SU-DHL-6 (cell line): Measurements from ENCODE around the gene SIAH2.

Source experiments
- H2AFZ ChIP-seq: fragments of 200-600 bp; sonication (generic); 2 replicates; pipeline ENCODE4 v1.6.1; 2014; ENCODE audit warnings: low read depth, mild to moderate bottlenecking, moderate library complexity, mixed read lengths, antibody characterized with exemption, low read length; ENCODE audit not compliant: severe bottlenecking
- H3F3A ChIP-seq: fragments of 200-600 bp; shearing (Covaris generic); 2 replicates; pipeline ENCODE4 v1.6.0; 2016; ENCODE audit warnings: antibody characterized with exemption, mild to moderate bottlenecking; ENCODE audit not compliant: insufficient read depth
- H3K27ac ChIP-seq: fragments of 200-600 bp; sonication (generic); 2 replicates; pipeline ENCODE4 v1.5.1; 2016; ENCODE audit warnings: low read depth, mild to moderate bottlenecking, low read length, moderate library complexity, mixed read lengths
- H3K27me3 ChIP-seq: fragments of 200-600 bp; sonication (generic), shearing (Covaris generic); 2 replicates; pipeline ENCODE4 v1.6.0; 2014; ENCODE audit warnings: mild to moderate bottlenecking, low read length
- H3K36me3 ChIP-seq: fragments of 200-600 bp; sonication (generic); 2 replicates; pipeline ENCODE4 v1.6.1; 2014; ENCODE audit warnings: mild to moderate bottlenecking, low read length, mixed read lengths
- H3K4me2 ChIP-seq: fragments of 300-600, 200-600 bp; shearing (Covaris generic), sonication (generic); 2 replicates; pipeline ENCODE4 v1.6.0; 2014; ENCODE audit warnings: low read length, low read depth, mild to moderate bottlenecking; ENCODE audit not compliant: poor library complexity, severe bottlenecking
- H3K4me3 ChIP-seq: fragments of 200-600 bp; sonication (generic); 2 replicates; pipeline ENCODE4 v1.5.1; 2014; ENCODE audit warnings: antibody characterized with exemption, low read length, mild to moderate bottlenecking, mixed read lengths; ENCODE audit not compliant: insufficient read depth, poor library complexity, severe bottlenecking
- H3K79me2 ChIP-seq: fragments of 200-600 bp; sonication (generic); 2 replicates; pipeline ENCODE4 v1.6.1; 2014; ENCODE audit warnings: mild to moderate bottlenecking, low read length, moderate library complexity; ENCODE audit not compliant: insufficient read depth
- H3K9ac ChIP-seq: fragments of 200-600 bp; sonication (generic); 2 replicates; pipeline ENCODE4 v1.7.0; 2014; ENCODE audit warnings: mild to moderate bottlenecking, low read length
- H3K9me2 ChIP-seq: fragments of 200-600 bp; sonication (generic); replicated peaks from 2 replicates; pipeline ENCODE4 v1.6.1; 2014; ENCODE audit warnings: low read length; ENCODE audit not compliant: insufficient read depth
- H3K9me3 ChIP-seq: fragments of 200-600 bp; sonication (generic); 2 replicates; pipeline ENCODE4 v1.6.1; 2014; ENCODE audit warnings: low read length, mixed read lengths; ENCODE audit not compliant: insufficient read depth
- H4K20me1 ChIP-seq: fragments of 200-600 bp; sonication (generic); 2 replicates; pipeline ENCODE4 v1.6.1; 2014; ENCODE audit warnings: low read depth, mild to moderate bottlenecking, antibody characterized with exemption, low read length, moderate library complexity, mixed read lengths
- EZH2phosphoT487 ChIP-seq: fragments of 200-600 bp; sonication (generic), shearing (Covaris generic); conservative IDR thresholded peaks from 2 replicates; pipeline ENCODE4 v1.6.1; 2018; ENCODE audit warnings: mild to moderate bottlenecking, antibody characterized with exemption, low read length, moderate library complexity, mixed read lengths
- TF ChIP-seq, protein P1 (sequence below): fragments of 200-600 bp; sonication (generic); IDR thresholded peaks from one replicate; pipeline ENCODE4 v1.5.1; 2017; ENCODE audit warnings: antibody characterized with exemption, mild to moderate bottlenecking, low read length, moderate library complexity; ENCODE audit not compliant: insufficient read depth, poor library complexity, severe bottlenecking

Gene SIAH2

DNA sequence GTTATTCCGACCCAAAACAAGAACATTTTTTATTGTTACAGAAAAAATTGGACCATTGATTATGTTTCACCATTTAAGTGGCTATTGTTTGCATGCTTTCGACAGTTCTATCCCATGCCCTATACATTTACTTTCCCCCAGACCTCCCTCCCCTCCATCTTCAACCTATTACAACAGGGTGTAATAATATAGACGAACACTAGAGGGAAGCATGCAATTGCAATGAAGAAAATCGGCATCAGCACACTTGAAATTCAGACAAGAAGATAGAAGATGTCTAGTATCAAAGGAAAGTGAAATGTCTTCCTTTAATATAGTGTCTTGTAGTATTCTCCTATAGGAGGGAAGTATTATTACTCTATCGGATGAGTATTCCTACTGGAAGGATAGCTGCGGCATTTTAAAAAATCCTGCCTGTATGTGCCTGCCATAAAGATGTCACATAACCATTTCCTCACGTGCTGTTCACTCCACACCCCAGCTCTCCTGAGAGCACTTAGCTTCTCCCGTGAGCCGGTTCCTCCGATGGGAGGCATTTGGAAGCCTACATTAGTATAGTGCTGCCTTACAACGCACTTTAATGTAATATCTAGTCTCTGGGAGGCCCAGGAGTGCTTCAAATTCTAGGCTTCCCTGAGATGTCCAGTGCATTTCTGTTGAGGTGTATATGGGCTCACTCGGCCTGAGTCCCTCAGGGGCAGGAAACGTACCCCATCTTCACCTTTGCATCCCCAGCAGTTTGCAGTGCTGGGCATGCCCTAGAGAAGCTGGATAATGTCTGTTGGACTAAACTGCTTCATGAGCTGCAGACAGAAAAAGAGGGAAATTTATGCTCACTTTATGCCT, 41.5 kb downstream of the SIAH2 start:
- peak overlapping the region; percentile 87 for H2AFZ ChIP-seq
- H3K27ac ChIP-seq, result no peak overlapping the region
- TF ChIP-seq, protein P1, sequence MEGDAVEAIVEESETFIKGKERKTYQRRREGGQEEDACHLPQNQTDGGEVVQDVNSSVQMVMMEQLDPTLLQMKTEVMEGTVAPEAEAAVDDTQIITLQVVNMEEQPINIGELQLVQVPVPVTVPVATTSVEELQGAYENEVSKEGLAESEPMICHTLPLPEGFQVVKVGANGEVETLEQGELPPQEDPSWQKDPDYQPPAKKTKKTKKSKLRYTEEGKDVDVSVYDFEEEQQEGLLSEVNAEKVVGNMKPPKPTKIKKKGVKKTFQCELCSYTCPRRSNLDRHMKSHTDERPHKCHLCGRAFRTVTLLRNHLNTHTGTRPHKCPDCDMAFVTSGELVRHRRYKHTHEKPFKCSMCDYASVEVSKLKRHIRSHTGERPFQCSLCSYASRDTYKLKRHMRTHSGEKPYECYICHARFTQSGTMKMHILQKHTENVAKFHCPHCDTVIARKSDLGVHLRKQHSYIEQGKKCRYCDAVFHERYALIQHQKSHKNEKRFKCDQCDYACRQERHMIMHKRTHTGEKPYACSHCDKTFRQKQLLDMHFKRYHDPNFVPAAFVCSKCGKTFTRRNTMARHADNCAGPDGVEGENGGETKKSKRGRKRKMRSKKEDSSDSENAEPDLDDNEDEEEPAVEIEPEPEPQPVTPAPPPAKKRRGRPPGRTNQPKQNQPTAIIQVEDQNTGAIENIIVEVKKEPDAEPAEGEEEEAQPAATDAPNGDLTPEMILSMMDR, result peak; percentile 80
- TF ChIP-seq EZH2phosphoT487, result no peak
- H3K9me3 ChIP-seq, result no peaks in the 10 kb centered on the region
- no peaks in the 10 kb centered on the region for H3K79me2 ChIP-seq
- H4K20me1 ChIP-seq, result no peaks in the 10 kb centered on the region
- H3K9ac ChIP-seq, result no peak overlapping the region
- no peaks in the 10 kb centered on the region for H3K27me3 ChIP-seq
- H3K36me3 ChIP-seq, result no peaks in the 10 kb centered on the region
- H3F3A ChIP-seq, result no peaks in the 10 kb centered on the region
- H3K4me3 ChIP-seq, result no peak overlapping the region
- H3K9me2 ChIP-seq, result no peaks in the 10 kb centered on the region
- H3K4me2 ChIP-seq, result peak overlapping the region; percentile 9

DNA sequence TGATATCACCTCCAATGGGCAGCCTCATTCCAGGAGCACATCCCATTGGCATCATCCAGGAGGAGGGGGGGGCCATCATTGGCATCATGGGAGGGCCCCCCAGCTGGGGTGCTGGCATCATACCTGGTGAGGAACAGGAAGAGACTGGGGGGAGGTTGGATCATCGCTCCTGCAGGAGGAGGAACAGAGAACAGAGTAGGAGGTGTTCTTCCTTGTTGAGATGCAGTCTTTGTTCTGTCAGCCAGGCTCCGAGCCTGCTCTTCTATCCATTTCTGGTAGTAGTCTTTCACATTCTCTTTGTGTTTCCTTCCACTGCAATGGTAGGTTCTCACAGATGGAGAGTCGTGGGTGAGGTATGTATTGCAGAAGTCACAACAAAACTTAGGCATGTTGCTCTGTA, 42.5 kb downstream of the SIAH2 start:
- no peak overlapping the region for H3K9ac ChIP-seq
- TF ChIP-seq, protein P1, result no peak
- no peak for TF ChIP-seq EZH2phosphoT487
- H4K20me1 ChIP-seq, result no peaks in the 10 kb centered on the region
- no peak overlapping the region for H3K4me3 ChIP-seq
- H3F3A ChIP-seq, result no peaks in the 10 kb centered on the region
- H3K4me2 ChIP-seq, result no peak overlapping the region
- H3K27ac ChIP-seq, result no peak overlapping the region
- no peaks in the 10 kb centered on the region for H3K27me3 ChIP-seq
- no peak overlapping the region for H2AFZ ChIP-seq
- no peaks in the 10 kb centered on the region for H3K9me3 ChIP-seq
- H3K36me3 ChIP-seq, result no peaks in the 10 kb centered on the region
- no peaks in the 10 kb centered on the region for H3K79me2 ChIP-seq
- no peaks in the 10 kb centered on the region for H3K9me2 ChIP-seq

DNA sequence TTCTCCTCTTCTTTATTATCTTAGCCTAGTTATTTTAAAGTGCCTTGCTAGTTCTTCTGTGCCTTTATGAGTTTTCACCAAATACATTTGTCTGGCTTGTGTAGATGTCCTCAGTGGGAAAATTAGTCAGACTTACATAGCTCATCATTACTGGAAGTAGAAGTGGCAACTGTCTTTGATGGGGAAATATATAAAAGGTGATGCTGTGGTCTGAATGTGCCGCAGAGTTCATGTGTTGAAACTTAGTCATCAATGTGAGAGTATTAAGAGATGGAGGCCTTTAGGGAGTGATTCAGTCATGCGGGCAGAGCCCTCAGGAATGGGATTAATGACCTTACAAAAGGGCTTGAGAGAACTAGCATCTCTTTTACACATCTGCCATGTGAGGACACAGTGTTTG, 52.9 kb downstream of the SIAH2 start:
- Histone ChIP-seq H3K9ac (no peak overlapping the region), H3K36me3 (no peaks in the 10 kb centered on the region), H3F3A (no peaks in the 10 kb centered on the region), H3K79me2 (no peaks in the 10 kb centered on the region), H3K9me2 (no peaks in the 10 kb centered on the region), H3K4me3 (no peak overlapping the region), H3K9me3 (no peaks in the 10 kb centered on the region), H3K27me3 (no peaks in the 10 kb centered on the region), H3K4me2 (no peak overlapping the region), H3K27ac (no peak overlapping the region), H2AFZ (no peak overlapping the region), H4K20me1 (no peaks in the 10 kb centered on the region)
- no peak for TF ChIP-seq EZH2phosphoT487
- TF ChIP-seq, protein P1, result no peak
